GM12878 (cell line): ENCODE data around the gene SLC2A4. TPM values are rescaled to one million over a fixed set of nuclear protein-coding genes. Genes with fewer than 3 reads are reported as not detected.
A peak's percentile ranks its signal among the peaks of the same experiment; 100 is the strongest.

Experiments
- ATAC-seq: fragments of 200-7000 bp; cut with Tn5 transposase; 3 replicates; pipeline ENCODE4 v1.9.1; 2020; ENCODE audit warnings: mild to moderate bottlenecking, moderate library complexity
- BruUV-seq: library from RNA; stranded (reverse); fragments of 400-500 nt; replicated peaks from 2 replicates; lab custom pipeline; 2021; lab: Mats Ljungman, UMichigan
- CTCF ChIA-PET: fragments of 300-600 bp; sonication (Branson Sonifier 250); formaldehyde crosslinking; extraction: SDS; loops from one replicate; lab custom pipeline; 2021; ENCODE audit warnings: inconsistent platforms; lab: Yijun Ruan, JAX
- POLR2A ChIA-PET: fragments of 350-600 bp; formaldehyde crosslinking; extraction: SDS; loops from one replicate; lab custom pipeline; 2021; ENCODE audit warnings: inconsistent platforms; lab: Charles Lee
- RAD21 ChIA-PET: fragments of 300-600 bp; sonication (Branson Sonifier 250); formaldehyde crosslinking; loops from one replicate; lab custom pipeline; 2023; ENCODE audit warnings: antibody characterized with exemption; ENCODE audit not compliant: unreplicated experiment; lab: Charles Lee
- SMC1A ChIA-PET: fragments of 300-600 bp; sonication (Branson Sonifier 250); formaldehyde crosslinking; loops from one replicate; lab custom pipeline; 2023; ENCODE audit not compliant: unreplicated experiment, uncharacterized antibody; lab: Charles Lee
- DNase-seq: peaks from one replicate; pipeline ENCODE4 v3.0.0-alpha.2; 2011; ENCODE audit warnings: low read depth, low spot score
- FAIRE-seq: peaks from 3 replicates; lab custom pipeline; 2011; peaks lifted over from hg19 to GRCh38; lab: Jason Lieb, UNC
- H2AFZ ChIP-seq: 2 replicates; pipeline ENCODE4 v1.6.0; 2011; ENCODE audit warnings: low read depth, low read length, control low read depth; ENCODE audit not compliant: control insufficient read depth
- H3K27ac ChIP-seq: 2 replicates; pipeline ENCODE4 v1.5.1; 2011; ENCODE audit warnings: control low read depth; ENCODE audit not compliant: control insufficient read depth, insufficient read depth
- H3K27me3 ChIP-seq, 2 experiments: replicated peaks in 1 of 2; 2 replicates each; pipeline versions ENCODE4 v1.6.0 to v1.6.1; 2011; ENCODE audit warnings: low read length in 1 of 2; ENCODE audit not compliant: control insufficient read depth in 2 of 2, insufficient read depth in 2 of 2
- H3K36me3 ChIP-seq, 2 experiments: 2 replicates each; pipeline ENCODE4 v1.5.1; 2011; ENCODE audit warnings: low read length in 1 of 2; ENCODE audit not compliant: control insufficient read depth in 2 of 2, insufficient read depth in 2 of 2
- H3K4me1 ChIP-seq: 2 replicates; pipeline ENCODE4 v1.6.1; 2011; ENCODE audit warnings: mild to moderate bottlenecking, low read length, moderate library complexity, mixed read lengths; ENCODE audit not compliant: control insufficient read depth, insufficient read depth
- H3K4me2 ChIP-seq: 2 replicates; pipeline ENCODE4 v1.6.0; 2011; ENCODE audit warnings: control low read depth; ENCODE audit not compliant: control insufficient read depth, insufficient read depth
- H3K4me3 ChIP-seq: fragments of 200-600 bp; sonication (generic); 2 replicates; pipeline ENCODE4 v1.5.1; 2016
- H3K79me2 ChIP-seq: 2 replicates; pipeline ENCODE4 v1.6.0; 2011; ENCODE audit warnings: low read length; ENCODE audit not compliant: control insufficient read depth, insufficient read depth
- H3K9ac ChIP-seq: 2 replicates; pipeline ENCODE4 v1.8.0; 2011; ENCODE audit warnings: low read length, control low read depth, mixed read lengths; ENCODE audit not compliant: control insufficient read depth, insufficient read depth
- H3K9me3 ChIP-seq: replicated peaks from 3 replicates; pipeline ENCODE4 v1.5.1; 2011; ENCODE audit warnings: mild to moderate bottlenecking, low read length; ENCODE audit not compliant: control insufficient read depth, insufficient read depth
- H4K20me1 ChIP-seq: 2 replicates; pipeline ENCODE4 v1.6.0; 2011; ENCODE audit not compliant: control insufficient read depth, insufficient read depth
- FOS ChIP-seq: IDR thresholded peaks from 3 replicates; pipeline ENCODE4 v1.6.1; 2011; ENCODE audit warnings: borderline replicate concordance; ENCODE audit not compliant: insufficient read length; ENCODE audit errors: extremely low read depth
- NBN ChIP-seq: fragments of 450-650 bp; IDR thresholded peaks from 2 replicates; pipeline ENCODE4 v1.6.1; 2016
- POU2F2 ChIP-seq: IDR thresholded peaks from 3 replicates; pipeline ENCODE4 v1.6.1; 2011; ENCODE audit warnings: low read depth, mild to moderate bottlenecking, low read length, borderline replicate concordance
- RB1 ChIP-seq: fragments of 450-650 bp; formaldehyde crosslinking; IDR thresholded peaks from 2 replicates; pipeline ENCODE4 v1.6.1; 2017; ENCODE audit warnings: mild to moderate bottlenecking, borderline replicate concordance
- SMARCA5 ChIP-seq: fragments of 450-650 bp; IDR thresholded peaks from 2 replicates; pipeline ENCODE4 v1.6.1; 2017; ENCODE audit warnings: mild to moderate bottlenecking
- SREBF1 ChIP-seq: IDR thresholded peaks from 2 replicates; pipeline ENCODE4 v1.6.1; 2012; ENCODE audit warnings: mild to moderate bottlenecking, low read length
- TAF1 ChIP-seq: IDR thresholded peaks from 2 replicates; pipeline ENCODE4 v1.6.1; 2011; ENCODE audit warnings: mild to moderate bottlenecking, low read depth, low read length, borderline replicate concordance
- TBL1XR1 ChIP-seq: IDR thresholded peaks from 2 replicates; pipeline ENCODE4 v1.6.1; 2012; ENCODE audit warnings: low read depth, low read length, improper control_type of control experiment
- WGBS: methylation state at CpG from one replicate; pipeline ENCODE4 v1.1.6; 2016; ENCODE audit warnings: low lambda C conversion rate; ENCODE audit not compliant: insufficient replicate concordance, insufficient coverage; ENCODE audit errors: missing lambda C conversion rate; 5-methylcytosine and 5-hydroxymethylcytosine counted together
- in situ Hi-C: fragments of 300-500 bp; cut with MboI; formaldehyde crosslinking; loops from 9 replicates; pipeline ENCODE4 v1.14.3; 2018; ENCODE audit warnings: mixed read lengths
- intact Hi-C: fragments of 100-400 bp; cut with micrococcal nuclease; formaldehyde crosslinking; loops from one replicate; pipeline ENCODE4 v1.14.2; 2022; ENCODE audit not compliant: unreplicated experiment
- polyA plus RNA-seq, 11 experiments: library from polyadenylated mRNA; depleted of rRNA in 4 of 11; unstranded in 6 of 11; stranded (reverse) in 5 of 11; fragments of >200 nt; fragmentation: Nextera tagmentation in 4 of 11; fragmentation: Illumina TruSeq in 1 of 11; extraction: Ambion mirVana in 4 of 11; extraction: Trizol in 1 of 11; gene quantifications; 1 replicate in 1 of 11; 2 replicates in 10 of 11; pipeline versions ENCODE4 v1.2.1 to v1.2.3, GENCODE V29; 2011 to 2016; ENCODE audit warnings: inconsistent platforms in 2 of 11, missing spikeins in 2 of 11, low read depth in 1 of 11
- total RNA-seq, 4 experiments: library from RNA; depleted of rRNA in 3 of 4; stranded (reverse); fragments of >200 nt in 3 of 4; fragmentation: Illumina TruSeq in 1 of 4; extraction: Trizol in 1 of 4; gene quantifications; 2 replicates each; pipeline versions ENCODE4 v1.2.1 to v1.2.3, GENCODE V29; 2013 to 2021
- TF ChIP-seq, protein P1 (sequence below): fragments of 150-350 bp; IDR thresholded peaks from 2 replicates; pipeline ENCODE4 v1.6.1; 2016; ENCODE audit warnings: low read depth, low read length
- TF ChIP-seq, protein P2 (sequence below): fragments of 450-650 bp; IDR thresholded peaks from 2 replicates; pipeline ENCODE4 v1.6.1; 2018; ENCODE audit warnings: borderline replicate concordance, mild to moderate bottlenecking; ENCODE audit not compliant: partially characterized antibody
- TF ChIP-seq, protein P3 (sequence below): IDR thresholded peaks from 2 replicates; pipeline ENCODE4 v1.6.1; 2012; ENCODE audit warnings: low read depth, low read length, improper control_type of control experiment

The SLC2A4 gene
- total and polyA plus RNA-seq, 10 of the 15 experiments (the other 5 are each of a cell fraction or from before 2014, with no cell fraction given), result 0.03 to 0.23 (median 0.04) TPM; not detected in 4

DNA sequence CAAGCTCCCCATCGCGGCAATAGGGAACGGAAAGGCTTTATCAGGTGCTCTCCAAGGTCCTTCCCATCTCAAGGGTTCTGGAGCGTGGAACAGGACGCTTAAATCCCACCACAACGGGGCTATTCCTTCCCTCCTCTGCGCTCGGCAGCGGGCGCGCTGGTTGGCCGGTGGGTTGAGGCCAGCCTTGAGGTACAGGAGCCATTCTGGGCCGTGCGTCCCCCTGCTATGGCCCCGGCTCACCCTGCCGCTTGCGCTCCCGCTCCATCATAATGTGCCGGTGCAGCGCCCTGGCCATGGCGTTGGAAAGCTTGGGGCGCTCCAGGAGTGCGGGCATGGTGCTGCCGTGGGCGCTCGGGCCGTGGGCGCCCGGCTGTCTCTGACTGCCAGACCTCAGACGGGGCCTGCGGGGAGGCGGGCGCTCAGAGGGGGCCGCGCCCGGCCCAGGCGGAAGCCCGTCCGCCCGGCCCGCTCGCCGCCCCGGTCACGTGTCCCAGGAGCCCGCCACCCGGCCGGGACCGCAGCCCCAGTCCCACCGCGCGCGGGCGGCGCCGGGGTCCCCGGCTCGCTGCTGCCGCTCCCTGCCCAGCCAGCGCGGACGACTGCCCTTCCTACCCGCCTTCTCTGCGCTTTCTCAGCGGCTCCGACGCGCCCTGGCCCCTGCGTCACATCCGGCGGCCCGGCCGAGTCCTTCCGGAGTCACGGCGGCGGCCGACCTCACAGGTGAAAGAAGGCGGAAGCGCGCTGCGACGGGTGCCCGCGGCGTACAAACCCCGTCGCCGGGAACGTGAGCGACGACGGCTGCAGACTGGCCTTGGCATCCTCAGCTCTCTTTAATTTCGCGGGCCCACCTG lies 33.4 kb downstream of the SLC2A4 start, which contains the start of gene GPS2:
Gene GPS2, minus strand, starts transcription at position 642 of the 851 bp plus-strand sequence. Its CDS starts 308 bp downstream, at position 334.
- peaks cover 19% of the 10 kb centered on the region; the same call in 1 of the 2 replicates for H3K4me1 ChIP-seq
- peak; percentile 81; the same call in 1 of the 2 replicates for TF ChIP-seq SMARCA5
- TF ChIP-seq, protein P1, sequence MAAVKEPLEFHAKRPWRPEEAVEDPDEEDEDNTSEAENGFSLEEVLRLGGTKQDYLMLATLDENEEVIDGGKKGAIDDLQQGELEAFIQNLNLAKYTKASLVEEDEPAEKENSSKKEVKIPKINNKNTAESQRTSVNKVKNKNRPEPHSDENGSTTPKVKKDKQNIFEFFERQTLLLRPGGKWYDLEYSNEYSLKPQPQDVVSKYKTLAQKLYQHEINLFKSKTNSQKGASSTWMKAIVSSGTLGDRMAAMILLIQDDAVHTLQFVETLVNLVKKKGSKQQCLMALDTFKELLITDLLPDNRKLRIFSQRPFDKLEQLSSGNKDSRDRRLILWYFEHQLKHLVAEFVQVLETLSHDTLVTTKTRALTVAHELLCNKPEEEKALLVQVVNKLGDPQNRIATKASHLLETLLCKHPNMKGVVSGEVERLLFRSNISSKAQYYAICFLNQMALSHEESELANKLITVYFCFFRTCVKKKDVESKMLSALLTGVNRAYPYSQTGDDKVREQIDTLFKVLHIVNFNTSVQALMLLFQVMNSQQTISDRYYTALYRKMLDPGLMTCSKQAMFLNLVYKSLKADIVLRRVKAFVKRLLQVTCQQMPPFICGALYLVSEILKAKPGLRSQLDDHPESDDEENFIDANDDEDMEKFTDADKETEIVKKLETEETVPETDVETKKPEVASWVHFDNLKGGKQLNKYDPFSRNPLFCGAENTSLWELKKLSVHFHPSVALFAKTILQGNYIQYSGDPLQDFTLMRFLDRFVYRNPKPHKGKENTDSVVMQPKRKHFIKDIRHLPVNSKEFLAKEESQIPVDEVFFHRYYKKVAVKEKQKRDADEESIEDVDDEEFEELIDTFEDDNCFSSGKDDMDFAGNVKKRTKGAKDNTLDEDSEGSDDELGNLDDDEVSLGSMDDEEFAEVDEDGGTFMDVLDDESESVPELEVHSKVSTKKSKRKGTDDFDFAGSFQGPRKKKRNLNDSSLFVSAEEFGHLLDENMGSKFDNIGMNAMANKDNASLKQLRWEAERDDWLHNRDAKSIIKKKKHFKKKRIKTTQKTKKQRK, result no peak
- TF ChIP-seq RB1, result peak; percentile 83; the same call in 1 of the 2 replicates
- peak; percentile 71; the same call in 1 of the 2 replicates for TF ChIP-seq NBN
- TF ChIP-seq POU2F2, result 0 out of 3 replicates have a peak, but pooled peaks have one; percentile 16
- TF ChIP-seq, protein P2, sequence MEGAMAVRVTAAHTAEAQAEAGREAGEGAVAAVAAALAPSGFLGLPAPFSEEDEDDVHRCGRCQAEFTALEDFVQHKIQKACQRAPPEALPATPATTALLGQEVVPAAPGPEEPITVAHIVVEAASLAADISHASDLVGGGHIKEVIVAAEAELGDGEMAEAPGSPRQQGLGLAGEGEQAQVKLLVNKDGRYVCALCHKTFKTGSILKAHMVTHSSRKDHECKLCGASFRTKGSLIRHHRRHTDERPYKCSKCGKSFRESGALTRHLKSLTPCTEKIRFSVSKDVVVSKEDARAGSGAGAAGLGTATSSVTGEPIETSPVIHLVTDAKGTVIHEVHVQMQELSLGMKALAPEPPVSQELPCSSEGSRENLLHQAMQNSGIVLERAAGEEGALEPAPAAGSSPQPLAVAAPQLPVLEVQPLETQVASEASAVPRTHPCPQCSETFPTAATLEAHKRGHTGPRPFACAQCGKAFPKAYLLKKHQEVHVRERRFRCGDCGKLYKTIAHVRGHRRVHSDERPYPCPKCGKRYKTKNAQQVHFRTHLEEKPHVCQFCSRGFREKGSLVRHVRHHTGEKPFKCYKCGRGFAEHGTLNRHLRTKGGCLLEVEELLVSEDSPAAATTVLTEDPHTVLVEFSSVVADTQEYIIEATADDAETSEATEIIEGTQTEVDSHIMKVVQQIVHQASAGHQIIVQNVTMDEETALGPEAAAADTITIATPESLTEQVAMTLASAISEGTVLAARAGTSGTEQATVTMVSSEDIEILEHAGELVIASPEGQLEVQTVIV, result peak; percentile 90
- TF ChIP-seq SREBF1, result peak; percentile 67
- TF ChIP-seq, protein P3, sequence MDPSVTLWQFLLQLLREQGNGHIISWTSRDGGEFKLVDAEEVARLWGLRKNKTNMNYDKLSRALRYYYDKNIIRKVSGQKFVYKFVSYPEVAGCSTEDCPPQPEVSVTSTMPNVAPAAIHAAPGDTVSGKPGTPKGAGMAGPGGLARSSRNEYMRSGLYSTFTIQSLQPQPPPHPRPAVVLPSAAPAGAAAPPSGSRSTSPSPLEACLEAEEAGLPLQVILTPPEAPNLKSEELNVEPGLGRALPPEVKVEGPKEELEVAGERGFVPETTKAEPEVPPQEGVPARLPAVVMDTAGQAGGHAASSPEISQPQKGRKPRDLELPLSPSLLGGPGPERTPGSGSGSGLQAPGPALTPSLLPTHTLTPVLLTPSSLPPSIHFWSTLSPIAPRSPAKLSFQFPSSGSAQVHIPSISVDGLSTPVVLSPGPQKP, result peak; percentile 79
- TF ChIP-seq TAF1, result 0 out of 2 replicates have a peak, but pooled peaks have one; percentile 55
- peak; percentile 65; the same call in 1 of the 2 replicates for TF ChIP-seq TBL1XR1
- TF ChIP-seq FOS, result no peak

More for the DNA sequence above, 33.4 kb downstream of the SLC2A4 start, which contains the start of gene GPS2:
- FAIRE-seq (peak; percentile 65), ATAC-seq (peak; percentile 81), DNase-seq (no peak)
- no TSS peak for BruUV-seq
- POLR2A ChIA-PET, result interaction anchor here (0.6 to 1.6 kb wide), 6 partner anchors 14 to 962 kb away, joined by 3 to 11 read pairs (median 5); partner anchors contain the start of genes ACAP1 and NEURL4
- Histone ChIP-seq H3K4me2 (peak within 1 kb of the TSS; percentile 95), H3K27ac (peak within 1 kb of the TSS; percentile 86), H3K27me3 (no peaks in the 10 kb centered on the region), H3K9me3 (no peaks in the 10 kb centered on the region), H3K36me3 (peaks cover 26 to 32% of the 10 kb centered on the region in 2 experiments), H3K79me2 (peaks cover 34% of the 10 kb centered on the region), H3K9ac (peak within 1 kb of the TSS; percentile 83), H4K20me1 (peaks cover 13% of the 10 kb centered on the region), H2AFZ (peak within 1 kb of the TSS; percentile 76), H3K4me3 (peak within 1 kb of the TSS; percentile 84)
- SMC1A ChIA-PET, result interaction anchor here (0.8 to 1.4 kb wide), 4 partner anchors 15 to 183 kb away, joined by 3 to 5 read pairs (median 4); partner anchors contain the start of genes ACAP1 and NEURL4
- in situ Hi-C loops (no loop called here), intact Hi-C loops (no loop called here)
- 2% methylated on average over 75 of the region's 95 CpGs for WGBS
- RAD21 ChIA-PET, result interaction anchor here (1.0 kb wide), 1 partner anchor 15 kb away, joined by 3 read pairs; no protein-coding TSS in a partner anchor
- CTCF ChIA-PET, result interaction anchor here (1.1 to 1.6 kb wide), 4 partner anchors 10 to 246 kb away, joined by 3 to 6 read pairs (median 4); no protein-coding TSS in a partner anchor
